OCI-LY3 (cell line): ENCODE results near the gene SGK2.

Experiments
- EZH2phosphoT487 ChIP-seq: fragments of 200-600 bp; shearing (Covaris generic); IDR thresholded peaks from 2 replicates; pipeline ENCODE4 v1.6.1; 2018; ENCODE audit warnings: antibody characterized with exemption, mixed run types, low read depth
- TF ChIP-seq, protein P1 (sequence below): fragments of 200-600, 300-600 bp; sonication (generic); IDR thresholded peaks from 2 replicates; pipeline ENCODE4 v1.5.1; 2014; ENCODE audit warnings: antibody characterized with exemption, low read length, low read depth

DNA sequence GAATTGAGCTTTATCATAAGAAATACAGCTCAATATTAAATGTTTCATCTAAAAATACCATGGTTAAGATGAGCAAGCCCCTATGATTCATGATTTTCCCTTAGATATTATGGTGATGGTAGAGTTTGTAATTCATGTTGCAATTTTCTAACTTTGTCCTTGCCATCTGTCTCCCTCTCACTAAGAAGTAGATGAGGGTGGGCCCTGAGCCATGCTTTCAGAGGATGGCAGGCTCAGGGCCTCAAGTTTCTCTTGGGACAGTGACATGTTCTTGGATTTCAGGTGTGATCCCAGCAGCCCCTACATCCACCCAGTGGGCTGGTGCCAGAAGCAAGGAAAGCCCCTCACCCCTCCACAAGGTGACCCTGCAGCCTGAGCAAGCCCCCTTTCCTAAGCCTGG is 25.8 kb upstream of the SGK2 start:
- TF ChIP-seq, protein P1, sequence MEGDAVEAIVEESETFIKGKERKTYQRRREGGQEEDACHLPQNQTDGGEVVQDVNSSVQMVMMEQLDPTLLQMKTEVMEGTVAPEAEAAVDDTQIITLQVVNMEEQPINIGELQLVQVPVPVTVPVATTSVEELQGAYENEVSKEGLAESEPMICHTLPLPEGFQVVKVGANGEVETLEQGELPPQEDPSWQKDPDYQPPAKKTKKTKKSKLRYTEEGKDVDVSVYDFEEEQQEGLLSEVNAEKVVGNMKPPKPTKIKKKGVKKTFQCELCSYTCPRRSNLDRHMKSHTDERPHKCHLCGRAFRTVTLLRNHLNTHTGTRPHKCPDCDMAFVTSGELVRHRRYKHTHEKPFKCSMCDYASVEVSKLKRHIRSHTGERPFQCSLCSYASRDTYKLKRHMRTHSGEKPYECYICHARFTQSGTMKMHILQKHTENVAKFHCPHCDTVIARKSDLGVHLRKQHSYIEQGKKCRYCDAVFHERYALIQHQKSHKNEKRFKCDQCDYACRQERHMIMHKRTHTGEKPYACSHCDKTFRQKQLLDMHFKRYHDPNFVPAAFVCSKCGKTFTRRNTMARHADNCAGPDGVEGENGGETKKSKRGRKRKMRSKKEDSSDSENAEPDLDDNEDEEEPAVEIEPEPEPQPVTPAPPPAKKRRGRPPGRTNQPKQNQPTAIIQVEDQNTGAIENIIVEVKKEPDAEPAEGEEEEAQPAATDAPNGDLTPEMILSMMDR = no peak
- TF ChIP-seq EZH2phosphoT487 = no peak
